Measurements from ENCODE around the gene BRD9.

Gene BRD9

GRCh38 chr5:876398-877365 lies 15.9 kb downstream of the BRD9 start:
- DNase-seq: no peak

DNA sequence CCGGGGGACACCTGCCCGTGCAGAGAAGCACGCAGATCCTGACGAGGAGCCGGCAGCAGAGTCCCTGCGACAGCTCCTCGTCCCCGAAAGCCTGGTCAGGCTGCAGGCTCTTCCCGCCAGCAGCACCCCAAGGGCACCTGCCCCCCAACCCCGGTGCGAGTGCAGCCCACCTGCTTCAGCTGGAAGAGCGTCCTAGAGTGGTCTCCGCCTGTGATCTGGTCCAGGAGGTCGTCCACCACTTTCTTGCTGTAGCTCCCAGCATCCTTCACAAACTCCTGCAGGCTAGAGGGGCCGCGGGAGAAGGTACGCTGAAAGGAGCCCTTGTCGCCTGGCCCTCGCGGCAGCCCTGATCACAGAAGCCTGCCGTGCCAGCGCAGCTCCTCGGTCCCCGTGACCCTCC lies 16.7 kb downstream of the BRD9 start:
- DNase-seq: no peak

DNA sequence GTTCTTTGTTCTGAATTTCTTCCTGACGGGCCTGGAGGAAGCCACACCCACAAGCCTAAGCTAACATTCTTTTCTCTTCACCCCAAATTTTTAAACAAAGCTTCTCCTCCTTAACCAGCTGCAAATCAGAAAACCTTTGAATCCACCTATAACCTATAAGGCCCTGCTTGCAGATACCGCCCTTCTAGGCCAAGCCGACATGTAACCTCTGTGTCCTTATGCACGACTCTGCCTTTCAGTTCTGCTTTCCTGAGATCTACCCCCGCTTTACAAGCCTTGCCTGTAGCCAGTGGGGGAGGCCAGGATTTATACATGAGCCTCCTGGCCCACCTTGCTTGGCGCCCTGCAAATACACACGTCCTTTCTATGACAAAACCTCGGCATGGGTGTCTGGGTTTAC lies 19.3 kb downstream of the BRD9 start:
- DNase-seq: no peak

GRCh38 chr5:872301-872700 lies 20.3 kb downstream of the BRD9 start:
- DNase-seq: no peak

DNA sequence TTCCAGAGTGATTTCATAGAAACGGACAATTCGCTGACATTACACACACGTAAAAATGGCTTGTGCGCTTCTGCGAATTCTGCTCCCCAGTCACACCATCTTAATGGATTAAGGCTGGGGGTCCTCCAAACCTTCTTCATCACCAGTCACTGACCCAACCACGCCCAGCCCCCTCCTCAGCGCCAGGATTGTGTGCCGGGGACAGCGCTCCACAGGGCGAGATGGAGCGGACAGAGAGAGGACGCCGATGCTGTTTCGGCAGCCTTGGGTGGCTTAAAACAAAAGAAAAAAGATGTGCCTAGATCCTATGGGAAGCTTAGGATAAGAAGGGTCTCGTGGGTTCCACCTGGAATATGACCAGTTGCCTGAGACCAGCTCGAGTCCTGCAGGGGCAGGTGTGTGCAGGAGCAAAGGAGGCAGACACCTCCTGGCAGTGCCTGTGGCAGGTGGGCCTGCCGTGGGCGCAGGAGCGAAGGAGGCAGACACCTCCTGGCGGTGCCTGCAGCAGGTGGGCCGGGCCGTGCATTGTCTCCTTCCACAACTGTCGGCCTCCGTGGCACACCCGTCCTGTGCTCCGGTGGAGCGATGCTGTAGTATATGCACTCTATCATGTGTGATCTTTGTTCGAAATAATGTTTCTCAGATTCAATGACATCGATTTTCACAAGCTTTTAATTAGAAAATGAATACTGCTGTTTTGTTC lies 20.9 kb downstream of the BRD9 start:
- DNase-seq: no peak

- DNase-seq: no peak
These were observed 21.6 kb downstream of the BRD9 start for GRCh38 chr5:870956-871355.

DNA sequence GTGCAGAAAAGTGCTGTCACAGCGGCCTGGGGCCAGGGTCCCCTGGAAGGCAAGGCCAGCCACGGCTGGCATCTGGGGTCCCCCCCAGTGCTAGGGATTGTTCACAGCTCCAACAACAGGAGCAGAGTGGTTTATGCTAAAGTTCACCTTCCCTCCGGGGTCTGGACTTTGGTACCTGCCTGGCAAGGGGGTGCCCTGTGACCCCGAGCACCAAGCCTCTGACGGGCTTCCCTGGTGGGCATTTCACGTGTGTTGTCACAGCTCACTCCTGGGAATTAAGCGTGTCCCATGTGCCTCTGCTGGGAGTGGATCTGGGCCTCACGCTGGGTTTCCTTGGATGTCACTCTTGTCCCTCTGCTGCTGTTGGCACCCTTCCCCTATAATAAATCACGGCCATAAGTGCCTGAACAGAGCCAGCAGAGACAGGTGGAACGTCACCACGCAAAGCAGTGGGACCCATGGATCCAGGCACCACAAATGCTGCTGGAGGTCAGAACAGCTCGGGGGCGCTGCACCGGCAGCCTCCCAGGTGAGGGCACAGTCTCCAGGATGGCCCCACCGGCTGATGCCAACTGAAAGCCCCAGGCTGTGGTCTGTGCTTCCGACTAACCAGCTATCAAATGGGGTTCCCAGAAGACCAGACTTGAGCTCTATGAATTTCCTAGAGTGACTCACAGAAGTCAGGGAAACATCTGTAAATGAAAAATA lies 24.0 kb downstream of the BRD9 start:
- no peak for DNase-seq

GRCh38 chr5:867300-867870 lies 25.2 kb downstream of the BRD9 start:
- DNase-seq: no peak

- no peak for DNase-seq
These were observed 26.8 kb downstream of the BRD9 start for GRCh38 chr5:865771-866170.

GRCh38 chr5:865168-865521 lies 27.5 kb downstream of the BRD9 start:
- no peak for DNase-seq

GRCh38 chr5:864492-865167 lies 28.0 kb downstream of the BRD9 start:
- no peak for DNase-seq

GRCh38 chr5:863244-863805 lies 29.3 kb downstream of the BRD9 start:
- no peak for DNase-seq

DNA sequence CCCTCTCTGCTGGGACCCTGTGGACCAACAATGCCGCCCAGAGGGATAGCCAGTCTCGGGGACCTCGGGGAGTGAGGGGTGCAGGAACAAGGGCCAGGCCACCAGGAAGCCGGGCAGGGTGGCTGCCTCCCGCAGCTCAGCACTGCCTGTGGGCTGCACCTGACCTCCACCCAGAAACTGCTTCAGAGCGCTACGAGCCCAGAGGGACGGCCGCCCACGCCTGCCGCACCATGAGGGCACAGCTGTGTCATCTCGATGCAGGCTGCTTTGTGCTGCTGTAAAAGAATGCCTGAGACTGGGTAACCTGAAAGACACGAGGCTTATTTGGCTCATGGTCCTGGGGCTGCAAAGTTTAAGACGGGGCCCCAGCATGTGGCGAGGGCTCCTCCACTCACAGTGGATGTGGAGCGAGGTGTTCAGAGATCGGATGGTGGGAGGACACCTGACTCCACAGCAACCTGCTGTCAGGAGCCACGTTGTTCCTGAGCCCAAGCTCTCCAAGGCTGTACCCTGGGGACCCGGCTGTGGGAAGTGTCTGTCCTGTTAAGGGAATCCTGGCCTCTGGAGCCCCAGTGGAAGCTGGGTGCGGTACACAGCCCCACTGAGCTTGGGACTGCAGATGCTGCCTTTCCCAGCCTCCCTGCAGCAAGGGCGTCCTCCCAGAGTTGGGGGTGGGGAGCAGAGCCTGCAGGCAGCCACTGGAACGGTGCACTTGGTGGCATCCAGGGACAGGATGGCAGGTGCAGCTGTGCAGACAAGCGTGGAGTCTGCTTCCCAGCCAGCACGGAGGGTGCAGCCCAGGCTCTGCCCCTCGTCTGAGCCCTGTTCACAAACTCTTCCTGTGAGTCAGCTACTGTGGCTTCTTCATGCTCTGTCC lies 30.0 kb downstream of the BRD9 start:
- DNase-seq: no peak

DNA sequence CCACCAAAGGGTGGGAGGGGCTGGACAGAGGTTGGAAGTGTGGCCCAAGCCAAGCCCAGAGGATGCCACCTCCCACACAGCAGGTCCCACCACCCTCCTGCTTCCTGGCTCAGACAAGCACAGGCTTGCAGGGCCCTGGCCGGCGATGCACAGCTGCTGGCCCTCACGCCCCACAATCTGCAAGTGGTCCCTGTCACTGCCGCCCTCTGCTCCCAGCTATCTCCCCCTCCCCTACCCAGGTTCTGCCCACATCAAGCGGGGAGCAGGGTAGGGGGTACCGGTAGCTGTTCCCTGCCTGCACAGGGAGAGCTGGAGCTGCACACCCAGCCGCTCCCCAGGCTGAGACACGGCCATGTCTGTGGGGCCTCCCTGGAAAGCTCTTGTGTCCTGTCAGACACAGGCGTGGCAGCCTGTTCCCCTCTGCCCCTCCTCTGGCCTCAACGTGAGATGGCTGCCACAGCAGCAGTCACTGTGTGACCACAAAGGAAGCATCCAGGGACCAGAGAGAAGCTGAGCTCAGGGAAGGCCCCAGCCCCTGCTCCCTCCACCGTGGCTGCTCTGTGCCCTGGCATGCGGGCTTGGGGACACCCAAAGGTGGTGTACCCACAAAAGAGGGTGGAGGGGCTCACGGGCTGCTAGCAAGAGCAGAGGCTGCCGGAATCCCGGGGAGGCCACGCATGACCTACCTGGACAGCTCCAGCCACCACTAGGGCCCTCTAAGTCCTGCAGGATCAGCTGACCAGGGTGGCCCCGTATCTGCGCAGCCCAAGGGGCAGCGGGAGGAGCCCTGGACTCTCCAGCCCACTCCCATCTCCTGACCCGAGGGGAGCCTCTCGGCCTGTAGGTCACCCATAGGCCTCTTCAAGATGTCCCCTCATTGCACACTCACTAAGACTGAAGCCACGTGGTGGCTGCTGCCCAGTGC lies 30.9 kb downstream of the BRD9 start:
- DNase-seq: no peak

DNA sequence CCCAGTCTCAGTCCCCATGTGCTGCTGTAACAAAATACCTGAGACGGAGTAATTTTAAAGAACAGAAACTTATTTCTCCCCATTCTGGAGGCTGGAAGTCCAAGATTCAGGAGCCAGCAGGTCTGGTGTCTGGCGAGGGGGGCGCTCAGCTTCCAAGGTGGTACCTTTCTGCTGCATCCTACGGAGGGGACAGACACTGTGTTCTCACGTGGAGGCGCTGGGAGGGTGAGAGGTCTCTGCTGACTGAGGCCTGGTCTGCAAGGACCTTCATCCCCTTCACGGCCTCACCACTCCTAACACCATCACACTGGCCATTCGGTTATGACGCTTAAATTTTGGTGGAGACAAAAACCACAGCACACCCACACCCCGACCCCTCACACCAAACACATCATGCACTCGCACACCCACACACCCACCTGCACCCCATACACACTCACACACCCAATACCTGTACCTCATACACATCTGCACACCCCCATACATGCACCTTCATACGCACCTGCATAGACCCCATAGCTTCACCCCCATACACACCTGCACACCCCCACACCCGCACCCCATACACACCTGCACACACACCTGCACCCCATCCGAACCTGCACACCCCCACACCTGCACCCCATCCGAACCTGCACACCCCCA lies 32.0 kb downstream of the BRD9 start:
- no peak for DNase-seq

- no peak for DNase-seq
These were observed 32.8 kb downstream of the BRD9 start for GRCh38 chr5:859798-860296.

DNA sequence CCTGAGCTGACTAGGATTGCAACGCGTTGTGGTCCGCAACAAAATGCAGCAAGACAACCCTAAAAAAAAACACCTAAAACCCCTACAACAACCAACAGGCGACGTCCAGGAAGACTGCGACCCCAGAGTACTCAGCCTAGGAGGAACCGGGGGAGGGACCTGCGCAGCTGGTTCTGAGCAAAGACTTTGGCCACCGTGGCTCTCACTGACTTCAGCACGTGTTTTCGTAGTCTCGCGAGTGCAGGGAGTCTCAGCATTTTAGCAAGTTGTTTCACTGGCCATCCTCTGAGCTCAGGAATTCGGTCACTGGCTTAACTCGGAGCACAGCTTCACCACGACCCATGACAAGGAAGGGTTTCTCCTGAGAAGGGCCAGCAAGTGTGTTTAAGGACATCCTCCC lies 33.2 kb downstream of the BRD9 start:
- no peak for DNase-seq

GRCh38 chr5:858726-859125 lies 33.9 kb downstream of the BRD9 start:
- no peak for DNase-seq

All from NCI-H1092 treated with DMSO at 0.1 percent for 48 hours (cell line).